ENCODE results near the gene ADGRB2.

Gene ADGRB2

GRCh38 chr1:31689379-31689778, 74.8 kb downstream of the ADGRB2 start:
- Histone ChIP-seq H3K4me1 (ENCODE audit: control insufficient read depth, insufficient read depth, low read length) (no peaks in the 10 kb centered on the region), H3K9me3 (ENCODE audit: control insufficient read depth, insufficient read depth, low read depth, low read length) (no peaks in the 10 kb centered on the region), H3K4me3 (ENCODE audit: low read depth, low read length) (no peak overlapping the region), H3K27ac (ENCODE audit: extremely low read depth, low read depth, low read length) (no peak overlapping the region), H3K36me3 (ENCODE audit: control insufficient read depth in 2 of 2, insufficient read depth in 1 of 2, low read length in 2 of 2) (no peaks in the 10 kb centered on the region)
- CTCF ChIA-PET = interaction anchor here (0.9 to 1.8 kb wide), 2 partner anchors 26 to 295 kb away, joined by 3 to 9 read pairs; no protein-coding TSS in a partner anchor
- 0 out of 2 replicates have a peak, but pooled peaks have one; percentile 16 for TF ChIP-seq GLIS2 (tag by site-specific recombination; IDR thresholded peaks at IDR 0.05)
- TF ChIP-seq MYNN (tag by site-specific recombination; IDR thresholded peaks at IDR 0.05; ENCODE audit: borderline replicate concordance) = peak; percentile 80
- TF ChIP-seq, protein P1, sequence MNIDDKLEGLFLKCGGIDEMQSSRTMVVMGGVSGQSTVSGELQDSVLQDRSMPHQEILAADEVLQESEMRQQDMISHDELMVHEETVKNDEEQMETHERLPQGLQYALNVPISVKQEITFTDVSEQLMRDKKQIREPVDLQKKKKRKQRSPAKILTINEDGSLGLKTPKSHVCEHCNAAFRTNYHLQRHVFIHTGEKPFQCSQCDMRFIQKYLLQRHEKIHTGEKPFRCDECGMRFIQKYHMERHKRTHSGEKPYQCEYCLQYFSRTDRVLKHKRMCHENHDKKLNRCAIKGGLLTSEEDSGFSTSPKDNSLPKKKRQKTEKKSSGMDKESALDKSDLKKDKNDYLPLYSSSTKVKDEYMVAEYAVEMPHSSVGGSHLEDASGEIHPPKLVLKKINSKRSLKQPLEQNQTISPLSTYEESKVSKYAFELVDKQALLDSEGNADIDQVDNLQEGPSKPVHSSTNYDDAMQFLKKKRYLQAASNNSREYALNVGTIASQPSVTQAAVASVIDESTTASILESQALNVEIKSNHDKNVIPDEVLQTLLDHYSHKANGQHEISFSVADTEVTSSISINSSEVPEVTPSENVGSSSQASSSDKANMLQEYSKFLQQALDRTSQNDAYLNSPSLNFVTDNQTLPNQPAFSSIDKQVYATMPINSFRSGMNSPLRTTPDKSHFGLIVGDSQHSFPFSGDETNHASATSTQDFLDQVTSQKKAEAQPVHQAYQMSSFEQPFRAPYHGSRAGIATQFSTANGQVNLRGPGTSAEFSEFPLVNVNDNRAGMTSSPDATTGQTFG (tag by site-specific recombination; IDR thresholded peaks at IDR 0.05; ENCODE audit: borderline replicate concordance) = no peak
- no peak for TF ChIP-seq ZNF707 (tag by site-specific recombination; IDR thresholded peaks at IDR 0.05)
- POLR2A ChIA-PET = no interaction called here

- Histone ChIP-seq H3K27ac (ENCODE audit: extremely low read depth, low read depth, low read length) (no peak overlapping the region), H3K9me3 (ENCODE audit: control insufficient read depth, insufficient read depth, low read depth, low read length) (no peaks in the 10 kb centered on the region), H3K4me1 (ENCODE audit: control insufficient read depth, insufficient read depth, low read length) (no peaks in the 10 kb centered on the region), H3K36me3 (ENCODE audit: control insufficient read depth in 2 of 2, insufficient read depth in 1 of 2, low read length in 2 of 2) (no peaks in the 10 kb centered on the region), H3K4me3 (ENCODE audit: low read depth, low read length) (no peak overlapping the region)
- ChIA-PET POLR2A (no interaction called here), CTCF (interaction anchor here (0.6 to 1.8 kb wide), 5 partner anchors 12 to 294 kb away, joined by 3 to 9 read pairs (median 4); no protein-coding TSS in a partner anchor)
- TF ChIP-seq ZNF292 (tag by site-specific recombination; IDR thresholded peaks at IDR 0.05; ENCODE audit: borderline replicate concordance, low read depth) (no peak), ZNF157 (tag by site-specific recombination; IDR thresholded peaks at IDR 0.05) (no peak), ZNF555 (tag by site-specific recombination; conservative IDR thresholded peaks at IDR 0.05) (no peak), PATZ1 (tag by site-specific recombination; IDR thresholded peaks at IDR 0.05) (no peak), ZBTB21 (tag by site-specific recombination; IDR thresholded peaks at IDR 0.05) (no peak), ZNF18 (tag by site-specific recombination; IDR thresholded peaks at IDR 0.05) (no peak), KLF7 (tag by site-specific recombination; IDR thresholded peaks at IDR 0.05; ENCODE audit: borderline replicate concordance) (no peak), ZNF341 (tag by site-specific recombination; IDR thresholded peaks at IDR 0.05; ENCODE audit: low read depth) (no peak), OVOL3 (tag by site-specific recombination; IDR thresholded peaks at IDR 0.05) (no peak), ZNF16 (tag by site-specific recombination; IDR thresholded peaks at IDR 0.05; ENCODE audit: low read depth) (no peak), ZFP37 (tag by site-specific recombination; IDR thresholded peaks at IDR 0.05) (no peak), ZEB2 (tag by site-specific recombination; IDR thresholded peaks at IDR 0.05) (no peak), EGR2 (tag by site-specific recombination; IDR thresholded peaks at IDR 0.05; ENCODE audit: low read depth) (no peak), ZNF768 (tag by site-specific recombination; IDR thresholded peaks at IDR 0.05) (no peak), ZNF645 (tag by site-specific recombination; IDR thresholded peaks at IDR 0.05) (no peak)
- TF ChIP-seq, protein P2, sequence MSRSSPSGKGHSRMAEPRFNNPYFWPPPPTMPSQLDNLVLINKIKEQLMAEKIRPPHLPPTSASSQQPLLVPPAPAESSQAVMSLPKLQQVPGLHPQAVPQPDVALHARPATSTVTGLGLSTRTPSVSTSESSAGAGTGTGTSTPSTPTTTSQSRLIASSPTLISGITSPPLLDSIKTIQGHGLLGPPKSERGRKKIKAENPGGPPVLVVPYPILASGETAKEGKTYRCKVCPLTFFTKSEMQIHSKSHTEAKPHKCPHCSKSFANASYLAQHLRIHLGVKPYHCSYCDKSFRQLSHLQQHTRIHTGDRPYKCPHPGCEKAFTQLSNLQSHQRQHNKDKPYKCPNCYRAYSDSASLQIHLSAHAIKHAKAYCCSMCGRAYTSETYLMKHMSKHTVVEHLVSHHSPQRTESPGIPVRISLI (tag by site-specific recombination; IDR thresholded peaks at IDR 0.05) = no peak
- TF ChIP-seq, protein P3, sequence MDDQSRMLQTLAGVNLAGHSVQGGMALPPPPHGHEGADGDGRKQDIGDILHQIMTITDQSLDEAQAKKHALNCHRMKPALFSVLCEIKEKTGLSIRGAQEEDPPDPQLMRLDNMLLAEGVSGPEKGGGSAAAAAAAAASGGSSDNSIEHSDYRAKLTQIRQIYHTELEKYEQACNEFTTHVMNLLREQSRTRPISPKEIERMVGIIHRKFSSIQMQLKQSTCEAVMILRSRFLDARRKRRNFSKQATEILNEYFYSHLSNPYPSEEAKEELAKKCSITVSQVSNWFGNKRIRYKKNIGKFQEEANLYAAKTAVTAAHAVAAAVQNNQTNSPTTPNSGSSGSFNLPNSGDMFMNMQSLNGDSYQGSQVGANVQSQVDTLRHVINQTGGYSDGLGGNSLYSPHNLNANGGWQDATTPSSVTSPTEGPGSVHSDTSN (CRISPR knock-in tag; IDR thresholded peaks at IDR 0.05) = no peak
These were observed 75.8 kb downstream of the ADGRB2 start for GRCh38 chr1:31688233-31688918.
